Measurements from ENCODE around the gene RAI1.
"Not testable (repeated sequence)": the region's sequence is repeated elsewhere in the genome, so short reads cannot be mapped to it uniquely, and the experiment has no call there.

RAI1 gene

DNA sequence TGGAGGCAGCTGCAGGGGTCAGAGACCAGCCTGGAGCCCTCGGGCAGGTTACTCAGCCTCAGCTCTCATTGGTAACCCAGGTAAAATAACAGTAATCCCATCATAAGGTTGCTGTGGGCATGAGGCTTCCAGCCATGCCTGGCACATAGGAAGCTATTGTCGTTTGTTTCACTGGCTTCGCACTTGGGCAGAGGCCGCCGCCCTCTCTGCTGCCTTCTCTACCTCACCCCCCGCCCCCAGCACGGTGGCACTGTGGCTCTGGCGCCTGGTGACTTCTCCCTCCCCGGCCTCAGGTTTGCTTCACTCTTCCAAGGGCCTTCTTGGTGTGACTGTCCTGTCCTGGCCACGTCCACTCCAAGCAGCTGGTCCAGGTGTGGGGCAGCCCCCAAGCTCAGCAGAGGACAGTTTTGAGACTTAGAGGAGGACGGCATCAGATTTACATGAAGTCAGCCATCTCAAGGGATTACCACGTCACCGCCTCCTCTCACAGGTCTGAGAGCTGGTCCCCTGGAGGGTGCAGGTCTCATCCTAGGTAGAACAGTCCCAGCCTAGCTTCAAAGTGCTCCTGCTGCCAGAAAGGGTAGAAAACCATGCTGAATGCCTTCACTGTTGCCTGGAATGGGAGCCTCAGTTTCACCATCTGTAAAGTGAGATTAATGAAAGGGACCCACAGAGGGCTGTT, 120.7 kb downstream of the RAI1 start:
- H3K9me3 ChIP-seq (ENCODE audit: control insufficient read depth in 2 of 2, low read length in 2 of 2), result no peaks in the 10 kb centered on the region
- no peak overlapping the region for H3K27ac ChIP-seq (ENCODE audit: low read depth in 2 of 2, low read length in 2 of 2)
- H3K9ac ChIP-seq (ENCODE audit: low read depth in 1 of 2, low read length in 2 of 2), result no peak overlapping the region
- H3K36me3 ChIP-seq (ENCODE audit: control insufficient read depth in 2 of 2, insufficient read depth in 2 of 2, low read length in 2 of 2), result peaks cover 11 to 20% of the 10 kb centered on the region in 2 donors
- no peak overlapping the region for H3K4me3 ChIP-seq (ENCODE audit: low read length in 2 of 2)
- H3K4me1 ChIP-seq (ENCODE audit: control insufficient read depth in 2 of 2, insufficient read depth in 2 of 2, low read length in 2 of 2), result no peaks in the 10 kb centered on the region
- H3K27me3 ChIP-seq (ENCODE audit: control insufficient read depth in 2 of 2, insufficient read depth in 2 of 2, low read length in 2 of 2), result no peaks in the 10 kb centered on the region

DNA sequence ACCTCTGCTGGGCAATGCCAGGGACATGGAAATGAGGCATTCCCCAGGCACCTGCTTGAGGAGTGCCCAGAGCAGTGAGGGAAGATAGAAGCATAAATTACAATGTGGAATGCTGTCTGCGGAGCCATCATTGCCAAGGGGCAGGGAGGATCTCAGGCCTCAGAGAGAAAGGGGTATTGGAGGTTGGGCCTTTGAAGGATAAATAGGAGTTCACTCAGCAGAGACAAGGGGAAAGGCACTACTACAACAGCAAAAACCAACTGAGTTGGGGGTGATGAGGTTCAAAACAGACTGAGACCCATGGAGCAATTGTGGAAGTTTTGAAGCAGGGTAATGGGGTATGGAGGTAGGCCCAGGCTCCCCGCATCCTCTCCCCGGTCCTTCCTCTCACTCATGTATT, 122.7 kb downstream of the RAI1 start:
- Histone ChIP-seq H3K4me1 (ENCODE audit: control insufficient read depth in 2 of 2, insufficient read depth in 2 of 2, low read length in 2 of 2) (no peaks in the 10 kb centered on the region), H3K4me3 (ENCODE audit: low read length in 2 of 2) (no peak overlapping the region), H3K27me3 (ENCODE audit: control insufficient read depth in 2 of 2, insufficient read depth in 2 of 2, low read length in 2 of 2) (no peaks in the 10 kb centered on the region), H3K36me3 (ENCODE audit: control insufficient read depth in 2 of 2, insufficient read depth in 2 of 2, low read length in 2 of 2) (peaks cover 5 to 16% of the 10 kb centered on the region in 2 donors), H3K27ac (ENCODE audit: low read depth in 2 of 2, low read length in 2 of 2) (no peak overlapping the region), H3K9me3 (ENCODE audit: control insufficient read depth in 2 of 2, low read length in 2 of 2) (no peaks in the 10 kb centered on the region), H3K9ac (ENCODE audit: low read depth in 1 of 2, low read length in 2 of 2) (no peak overlapping the region)

DNA sequence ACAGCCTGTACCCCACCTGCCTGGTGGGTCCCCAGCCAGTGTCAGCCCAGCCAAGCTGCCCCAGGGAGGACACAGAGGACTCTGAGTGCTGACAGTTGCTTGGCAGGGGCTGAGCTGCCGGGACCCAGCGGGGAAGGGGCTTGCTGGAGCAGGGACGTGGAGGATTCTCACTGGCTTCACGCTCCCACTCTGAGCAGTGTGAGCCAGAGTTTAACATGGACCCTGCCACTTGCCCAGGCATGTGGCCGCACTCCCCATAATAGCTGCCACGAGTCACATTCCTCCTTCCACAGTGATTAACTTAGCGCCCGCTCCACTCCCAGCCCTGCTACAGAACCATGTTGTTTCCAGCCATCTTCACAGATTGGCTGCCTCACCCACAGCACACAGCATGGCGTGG, 124.3 kb downstream of the RAI1 start:
- H3K27me3 ChIP-seq (ENCODE audit: control insufficient read depth in 2 of 2, insufficient read depth in 2 of 2, low read length in 2 of 2), result no peaks in the 10 kb centered on the region
- H3K36me3 ChIP-seq (ENCODE audit: control insufficient read depth in 2 of 2, insufficient read depth in 2 of 2, low read length in 2 of 2), result peaks cover 5 to 18% of the 10 kb centered on the region in 2 donors
- H3K27ac ChIP-seq (ENCODE audit: low read depth in 2 of 2, low read length in 2 of 2), result no peak overlapping the region
- no peaks in the 10 kb centered on the region for H3K4me1 ChIP-seq (ENCODE audit: control insufficient read depth in 2 of 2, insufficient read depth in 2 of 2, low read length in 2 of 2)
- H3K9ac ChIP-seq (ENCODE audit: low read depth in 1 of 2, low read length in 2 of 2), result no peak overlapping the region
- no peaks in the 10 kb centered on the region for H3K9me3 ChIP-seq (ENCODE audit: control insufficient read depth in 2 of 2, low read length in 2 of 2)
- H3K4me3 ChIP-seq (ENCODE audit: low read length in 2 of 2), result no peak overlapping the region

DNA sequence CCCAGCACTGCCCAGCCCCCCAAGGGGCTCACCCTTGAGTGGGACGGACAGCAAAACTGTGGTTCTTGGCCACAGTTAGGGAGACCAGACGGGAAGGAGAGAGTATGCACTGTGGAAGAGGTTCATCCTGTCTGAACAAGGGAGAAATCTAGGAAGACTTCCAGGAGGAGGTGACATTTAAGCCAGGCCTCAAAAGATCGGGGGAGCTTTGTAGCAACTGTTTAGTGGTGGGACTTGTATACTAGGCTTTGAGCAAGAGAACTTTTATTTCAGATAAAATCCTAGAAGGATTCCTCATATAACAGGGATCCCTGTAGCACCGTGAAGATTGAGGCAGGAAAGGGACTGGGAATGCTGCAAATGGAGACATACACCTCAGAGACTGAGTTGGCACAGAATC, 124.8 kb downstream of the RAI1 start:
- peaks cover 0 to 3% of the 10 kb centered on the region in 2 donors for H3K4me1 ChIP-seq (ENCODE audit: control insufficient read depth in 2 of 2, insufficient read depth in 2 of 2, low read length in 2 of 2)
- H3K36me3 ChIP-seq (ENCODE audit: control insufficient read depth in 2 of 2, insufficient read depth in 2 of 2, low read length in 2 of 2), result peaks cover 5 to 23% of the 10 kb centered on the region in 2 donors
- H3K27ac ChIP-seq (ENCODE audit: low read depth in 2 of 2, low read length in 2 of 2), result no peak overlapping the region
- H3K9me3 ChIP-seq (ENCODE audit: control insufficient read depth in 2 of 2, low read length in 2 of 2), result no peaks in the 10 kb centered on the region
- no peak overlapping the region for H3K9ac ChIP-seq (ENCODE audit: low read depth in 1 of 2, low read length in 2 of 2)
- no peaks in the 10 kb centered on the region for H3K27me3 ChIP-seq (ENCODE audit: control insufficient read depth in 2 of 2, insufficient read depth in 2 of 2, low read length in 2 of 2)
- H3K4me3 ChIP-seq (ENCODE audit: low read length in 2 of 2), result no peak overlapping the region

DNA sequence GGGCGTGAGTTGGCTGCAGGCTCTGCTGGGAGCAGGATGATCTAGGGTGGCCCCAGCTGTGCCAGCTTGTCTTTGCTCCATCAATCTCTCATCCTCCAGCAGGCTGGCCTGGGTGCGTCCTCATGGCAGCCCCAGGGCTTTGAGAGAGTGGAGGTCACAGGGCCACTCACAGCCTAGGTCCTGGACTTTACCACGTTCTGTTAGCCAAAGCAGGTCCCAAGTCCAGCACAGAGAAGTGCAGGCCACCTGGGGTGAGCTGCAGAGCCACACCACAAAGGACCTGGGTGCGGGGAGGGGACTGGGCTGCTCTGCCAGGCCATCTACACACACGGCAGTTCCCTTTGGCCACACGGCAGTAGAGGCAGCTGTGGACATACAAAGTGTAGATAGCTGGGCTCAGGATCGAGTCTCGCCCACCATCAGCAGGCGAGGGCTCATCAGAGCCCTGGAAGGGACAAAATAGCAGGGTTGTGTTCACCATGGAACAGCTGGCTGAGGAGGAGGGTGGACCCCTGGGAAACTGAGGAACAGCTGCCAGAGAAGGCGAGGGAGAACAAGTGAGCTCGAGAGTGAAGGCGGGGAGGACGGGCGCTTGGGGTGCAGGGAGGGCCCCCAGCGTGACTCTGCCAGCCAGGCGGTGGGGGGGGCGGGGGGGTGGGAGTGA, 125.5 kb downstream of the RAI1 start:
- Histone ChIP-seq H3K9ac (ENCODE audit: low read depth in 1 of 2, low read length in 2 of 2) (no peak overlapping the region), H3K4me3 (ENCODE audit: low read length in 2 of 2) (no peak overlapping the region), H3K36me3 (ENCODE audit: control insufficient read depth in 2 of 2, insufficient read depth in 2 of 2, low read length in 2 of 2) (peaks cover 5 to 25% of the 10 kb centered on the region in 2 donors), H3K27ac (ENCODE audit: low read depth in 2 of 2, low read length in 2 of 2) (no peak overlapping the region), H3K9me3 (ENCODE audit: control insufficient read depth in 2 of 2, low read length in 2 of 2) (no peaks in the 10 kb centered on the region), H3K27me3 (ENCODE audit: control insufficient read depth in 2 of 2, insufficient read depth in 2 of 2, low read length in 2 of 2) (no peaks in the 10 kb centered on the region), H3K4me1 (ENCODE audit: control insufficient read depth in 2 of 2, insufficient read depth in 2 of 2, low read length in 2 of 2) (peaks cover 0 to 3% of the 10 kb centered on the region in 2 donors)

DNA sequence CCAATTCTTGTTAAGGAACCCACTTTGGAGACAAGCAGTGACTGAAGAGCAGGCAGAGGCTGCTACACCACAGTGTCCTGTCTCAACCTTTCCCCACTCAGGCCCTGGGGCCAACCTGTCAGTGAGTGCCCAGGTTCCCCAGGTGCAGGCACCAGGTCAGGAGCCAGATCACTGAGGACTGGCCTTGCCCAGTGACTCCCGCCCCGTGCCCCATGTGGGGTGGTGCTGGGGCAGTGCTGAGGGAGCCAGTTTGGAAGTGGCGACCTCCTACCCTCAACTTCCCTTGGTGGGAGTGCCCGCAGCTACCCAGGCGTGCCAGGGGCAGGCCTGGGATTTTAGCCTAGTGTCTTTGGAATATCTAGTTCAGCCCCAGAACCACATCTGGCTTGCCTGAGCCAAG, 126.2 kb downstream of the RAI1 start:
- peaks cover 7 to 26% of the 10 kb centered on the region in 2 donors for H3K36me3 ChIP-seq (ENCODE audit: control insufficient read depth in 2 of 2, insufficient read depth in 2 of 2, low read length in 2 of 2)
- no peak overlapping the region for H3K27ac ChIP-seq (ENCODE audit: low read depth in 2 of 2, low read length in 2 of 2)
- H3K9me3 ChIP-seq (ENCODE audit: control insufficient read depth in 2 of 2, low read length in 2 of 2), result no peaks in the 10 kb centered on the region
- H3K4me1 ChIP-seq (ENCODE audit: control insufficient read depth in 2 of 2, insufficient read depth in 2 of 2, low read length in 2 of 2), result peaks cover 0 to 3% of the 10 kb centered on the region in 2 donors
- no peak overlapping the region for H3K9ac ChIP-seq (ENCODE audit: low read depth in 1 of 2, low read length in 2 of 2)
- no peak overlapping the region for H3K4me3 ChIP-seq (ENCODE audit: low read length in 2 of 2)
- H3K27me3 ChIP-seq (ENCODE audit: control insufficient read depth in 2 of 2, insufficient read depth in 2 of 2, low read length in 2 of 2), result no peaks in the 10 kb centered on the region

DNA sequence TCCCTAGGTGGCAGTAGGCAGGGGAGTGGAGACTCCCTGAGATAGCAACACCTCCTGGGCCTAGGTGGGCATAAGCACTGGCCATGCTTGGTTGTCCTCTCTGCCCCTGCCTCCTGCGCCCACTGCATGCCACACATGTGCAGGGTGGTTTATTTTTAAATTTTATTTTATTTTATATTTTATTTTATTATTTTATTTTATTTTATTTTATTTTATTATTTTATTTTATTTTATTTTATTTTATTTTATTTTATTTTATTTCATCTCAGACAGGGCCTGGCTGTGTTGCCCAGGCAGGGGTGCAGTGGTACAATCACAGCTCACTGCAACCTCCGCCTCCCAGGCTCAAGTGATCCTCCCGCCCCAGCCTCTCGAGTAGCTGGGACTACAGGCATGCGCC, 126.9 kb downstream of the RAI1 start:
- H3K36me3 ChIP-seq (ENCODE audit: control insufficient read depth in 2 of 2, insufficient read depth in 2 of 2, low read length in 2 of 2), result peaks cover 13 to 32% of the 10 kb centered on the region in 2 donors
- H3K9me3 ChIP-seq (ENCODE audit: control insufficient read depth in 2 of 2, low read length in 2 of 2); H3K27me3 ChIP-seq (ENCODE audit: control insufficient read depth in 2 of 2, insufficient read depth in 2 of 2, low read length in 2 of 2); H3K4me1 ChIP-seq (ENCODE audit: control insufficient read depth in 2 of 2, insufficient read depth in 2 of 2, low read length in 2 of 2); H3K27ac ChIP-seq (ENCODE audit: low read depth in 2 of 2, low read length in 2 of 2); H3K4me3 ChIP-seq (ENCODE audit: low read length in 2 of 2); H3K9ac ChIP-seq (ENCODE audit: low read depth in 1 of 2, low read length in 2 of 2): not testable (repeated sequence)

DNA sequence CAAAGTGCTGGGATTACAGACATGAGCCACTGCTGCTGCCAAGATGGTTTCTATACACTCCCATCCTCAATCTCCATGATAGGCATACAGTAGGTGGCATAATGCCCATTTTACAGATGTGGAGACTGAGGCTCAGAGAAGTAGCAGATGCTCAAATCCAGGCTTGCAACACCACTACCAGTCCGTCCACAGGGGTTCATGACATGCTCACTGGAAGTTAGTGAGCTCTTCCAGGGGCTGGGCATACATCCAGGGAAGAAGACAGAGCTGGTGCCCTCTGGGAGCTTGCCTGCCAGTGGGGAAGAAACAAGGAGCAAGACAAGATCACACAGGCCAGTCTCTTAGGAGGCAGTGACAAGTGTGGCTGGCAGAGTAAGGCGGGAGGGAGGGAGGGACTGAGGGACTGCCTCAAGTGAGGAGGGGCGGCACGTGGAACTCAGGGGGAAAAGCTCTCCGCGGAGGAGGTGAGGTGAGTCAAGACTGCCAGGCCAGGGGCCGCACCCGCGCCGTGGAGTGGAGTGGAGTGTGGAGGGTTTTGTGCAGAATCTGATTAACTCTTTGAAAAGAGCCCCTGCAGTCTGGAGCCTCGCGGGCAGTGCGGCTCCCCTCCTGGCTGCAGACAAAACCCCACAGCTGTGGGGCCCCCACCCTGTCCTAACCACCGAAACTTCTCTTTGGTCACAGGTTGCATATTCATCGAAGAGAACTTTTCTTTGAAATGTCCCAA, 127.6 kb downstream of the RAI1 start:
- Histone ChIP-seq H3K36me3 (ENCODE audit: control insufficient read depth in 2 of 2, insufficient read depth in 2 of 2, low read length in 2 of 2) (peaks cover 13 to 28% of the 10 kb centered on the region in 2 donors), H3K27me3 (ENCODE audit: control insufficient read depth in 2 of 2, insufficient read depth in 2 of 2, low read length in 2 of 2) (no peaks in the 10 kb centered on the region), H3K4me3 (ENCODE audit: low read length in 2 of 2) (no peak overlapping the region), H3K9me3 (ENCODE audit: control insufficient read depth in 2 of 2, low read length in 2 of 2) (no peaks in the 10 kb centered on the region), H3K9ac (ENCODE audit: low read depth in 1 of 2, low read length in 2 of 2) (no peak overlapping the region), H3K27ac (ENCODE audit: low read depth in 2 of 2, low read length in 2 of 2) (no peak overlapping the region), H3K4me1 (ENCODE audit: control insufficient read depth in 2 of 2, insufficient read depth in 2 of 2, low read length in 2 of 2) (peaks cover 0 to 3% of the 10 kb centered on the region in 2 donors)

DNA sequence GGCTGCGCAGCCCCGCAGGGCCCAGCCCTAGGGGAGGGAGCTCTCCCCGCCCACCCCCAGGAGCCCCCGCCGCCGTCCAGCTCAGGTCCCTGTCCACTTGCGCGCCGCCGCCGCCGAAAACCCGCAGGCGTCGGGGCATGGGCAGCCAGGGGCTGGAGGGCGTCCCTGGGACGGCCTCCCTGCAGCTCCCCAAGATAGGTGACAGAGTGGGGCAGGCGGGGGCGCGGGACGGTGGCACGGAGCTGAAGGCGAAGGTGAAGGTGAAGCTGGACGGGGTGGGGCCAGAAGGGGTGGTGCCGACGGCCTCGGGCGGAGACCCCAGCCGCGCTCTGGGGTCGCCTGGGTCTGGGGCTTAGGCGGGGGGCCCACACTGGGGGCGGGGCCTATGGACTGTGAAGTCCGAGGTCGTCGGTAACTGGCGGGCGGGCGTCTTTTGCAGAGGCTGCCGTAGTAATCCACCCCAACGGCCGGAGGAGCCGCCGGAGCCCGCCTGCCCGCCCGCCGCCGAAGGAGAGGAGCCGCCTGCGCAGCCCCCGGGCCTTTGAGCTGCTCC, 128.3 kb downstream of the RAI1 start:
- Histone ChIP-seq H3K36me3 (ENCODE audit: control insufficient read depth in 2 of 2, insufficient read depth in 2 of 2, low read length in 2 of 2) (peaks cover 20 to 27% of the 10 kb centered on the region in 2 donors), H3K9ac (ENCODE audit: low read depth in 1 of 2, low read length in 2 of 2) (no peak overlapping the region), H3K4me3 (ENCODE audit: low read length in 2 of 2) (no peak overlapping the region), H3K9me3 (ENCODE audit: control insufficient read depth in 2 of 2, low read length in 2 of 2) (no peaks in the 10 kb centered on the region), H3K4me1 (ENCODE audit: control insufficient read depth in 2 of 2, insufficient read depth in 2 of 2, low read length in 2 of 2) (peaks cover 0 to 3% of the 10 kb centered on the region in 2 donors), H3K27ac (ENCODE audit: low read depth in 2 of 2, low read length in 2 of 2) (no peak overlapping the region), H3K27me3 (ENCODE audit: control insufficient read depth in 2 of 2, insufficient read depth in 2 of 2, low read length in 2 of 2) (no peaks in the 10 kb centered on the region)
